ENCODE results near the gene YIF1A. TPM values are rescaled to one million over a fixed set of nuclear protein-coding genes. Genes with fewer than 3 reads are reported as not detected.
"Not testable (repeated sequence)": the region's sequence is repeated elsewhere in the genome, so short reads cannot be mapped to it uniquely, and the experiment has no call there.

YIF1A gene
- total and polyA plus RNA-seq, 2 experiments from 2014 or later: 132 to 265 TPM

- Histone ChIP-seq H3K4me1 (ENCODE audit: insufficient read depth) (peaks cover 46% of the 10 kb centered on the region), H3K4me3 (no peak overlapping the region), H4K20me1 (ENCODE audit: insufficient read depth, poor library complexity, severe bottlenecking) (no peaks in the 10 kb centered on the region), H3K36me3 (replicated peaks; ENCODE audit: insufficient read depth, low read depth) (no peaks in the 10 kb centered on the region), H2AFZ (no peak overlapping the region), H3K4me2 (no peak overlapping the region), H3K27ac (no peak overlapping the region), H3K27me3 (no peaks in the 10 kb centered on the region), H3K79me2 (peaks cover 2% of the 10 kb centered on the region), H3K9me2 (replicated peaks; ENCODE audit: insufficient read depth) (no peaks in the 10 kb centered on the region), H3K9me3 (ENCODE audit: low read depth) (no peaks in the 10 kb centered on the region)
- 87% methylated on average over 4 of the region's 4 CpGs for WGBS (ENCODE audit: low lambda C conversion rate, missing lambda C conversion rate)
- DNase-seq (ENCODE audit: low spot score): no peak
- TF ChIP-seq EZH2phosphoT487 (IDR thresholded peaks at IDR 0.05; ENCODE audit: low read depth, severe bottlenecking, unreplicated experiment) (no peak), CTCF (IDR thresholded peaks at IDR 0.05; ENCODE audit: poor library complexity) (no peak), EZH2 (IDR thresholded peaks at IDR 0.05; ENCODE audit: borderline replicate concordance) (no peak)
These were observed 32.7 kb upstream of the YIF1A start for GRCh38 chr11:66321606-66322005.

GRCh38 chr11:66320748-66321147 is 31.8 kb upstream of the YIF1A start:
- not testable (repeated sequence) for H3K4me3 ChIP-seq; H3K9me2 ChIP-seq (replicated peaks; ENCODE audit: insufficient read depth); H3K27ac ChIP-seq; H2AFZ ChIP-seq; DNase-seq (ENCODE audit: low spot score); H3K36me3 ChIP-seq (replicated peaks; ENCODE audit: insufficient read depth, low read depth); H3K9me3 ChIP-seq (ENCODE audit: low read depth); H4K20me1 ChIP-seq (ENCODE audit: insufficient read depth, poor library complexity, severe bottlenecking); H3K4me2 ChIP-seq; H3K27me3 ChIP-seq
- Histone ChIP-seq H3K4me1 (ENCODE audit: insufficient read depth) (peaks cover 38% of the 10 kb centered on the region), H3K79me2 (peaks cover 11% of the 10 kb centered on the region)
- 96% methylated on average over 6 of the region's 6 CpGs for WGBS (ENCODE audit: low lambda C conversion rate, missing lambda C conversion rate)

GRCh38 chr11:66320289-66320688 is 31.3 kb upstream of the YIF1A start:
- peaks cover 15% of the 10 kb centered on the region for H3K79me2 ChIP-seq
- not testable (repeated sequence) for H3K4me3 ChIP-seq; DNase-seq (ENCODE audit: low spot score); H2AFZ ChIP-seq; H3K9me3 ChIP-seq (ENCODE audit: low read depth); H3K9me2 ChIP-seq (replicated peaks; ENCODE audit: insufficient read depth); H3K27ac ChIP-seq; H3K4me2 ChIP-seq; H3K36me3 ChIP-seq (replicated peaks; ENCODE audit: insufficient read depth, low read depth); H3K27me3 ChIP-seq; H4K20me1 ChIP-seq (ENCODE audit: insufficient read depth, poor library complexity, severe bottlenecking)
- WGBS (ENCODE audit: low lambda C conversion rate, missing lambda C conversion rate): 92% methylated on average over 2 of the region's 2 CpGs
- peaks cover 33% of the 10 kb centered on the region for H3K4me1 ChIP-seq (ENCODE audit: insufficient read depth)

- 90% methylated on average over 3 of the region's 3 CpGs for WGBS (ENCODE audit: low lambda C conversion rate, missing lambda C conversion rate)
- peak overlapping the region; percentile 4 for H3K4me2 ChIP-seq
- no peaks in the 10 kb centered on the region for H3K36me3 ChIP-seq (replicated peaks; ENCODE audit: insufficient read depth, low read depth)
- H3K4me3 ChIP-seq: no peak overlapping the region
- peak overlapping the region; percentile 97 for H3K27ac ChIP-seq
- H3K9me2 ChIP-seq (replicated peaks; ENCODE audit: insufficient read depth): no peaks in the 10 kb centered on the region
- no peak overlapping the region for H2AFZ ChIP-seq
- TF ChIP-seq EZH2phosphoT487 (IDR thresholded peaks at IDR 0.05; ENCODE audit: low read depth, severe bottlenecking, unreplicated experiment) (no peak), CTCF (IDR thresholded peaks at IDR 0.05; ENCODE audit: poor library complexity) (no peak), EZH2 (IDR thresholded peaks at IDR 0.05; ENCODE audit: borderline replicate concordance) (no peak)
- peaks cover 29% of the 10 kb centered on the region for H3K79me2 ChIP-seq
- H4K20me1 ChIP-seq (ENCODE audit: insufficient read depth, poor library complexity, severe bottlenecking): no peaks in the 10 kb centered on the region
- peaks cover 23% of the 10 kb centered on the region for H3K4me1 ChIP-seq (ENCODE audit: insufficient read depth)
- no peaks in the 10 kb centered on the region for H3K27me3 ChIP-seq
- no peak for DNase-seq (ENCODE audit: low spot score)
- H3K9me3 ChIP-seq (ENCODE audit: low read depth): no peaks in the 10 kb centered on the region
These were observed 29.6 kb upstream of the YIF1A start for GRCh38 chr11:66318600-66318970.

Measured in hepatocyte (in vitro differentiated cells).